Stimulated activated CD4-positive, alpha-beta T cell treated with anti-CD3 and anti-CD28 coated beads, Interleukin-15, amount 100 ng/mL, for 48 hours (primary cell): ENCODE data around the gene FTH1.

ENCODE experiments used
- DNase-seq, 2 donors: peaks; one replicate each; pipeline ENCODE4 v3.0.0-alpha.2; 2020; ENCODE audit warnings: low read depth in 2 of 2

Gene FTH1

DNA sequence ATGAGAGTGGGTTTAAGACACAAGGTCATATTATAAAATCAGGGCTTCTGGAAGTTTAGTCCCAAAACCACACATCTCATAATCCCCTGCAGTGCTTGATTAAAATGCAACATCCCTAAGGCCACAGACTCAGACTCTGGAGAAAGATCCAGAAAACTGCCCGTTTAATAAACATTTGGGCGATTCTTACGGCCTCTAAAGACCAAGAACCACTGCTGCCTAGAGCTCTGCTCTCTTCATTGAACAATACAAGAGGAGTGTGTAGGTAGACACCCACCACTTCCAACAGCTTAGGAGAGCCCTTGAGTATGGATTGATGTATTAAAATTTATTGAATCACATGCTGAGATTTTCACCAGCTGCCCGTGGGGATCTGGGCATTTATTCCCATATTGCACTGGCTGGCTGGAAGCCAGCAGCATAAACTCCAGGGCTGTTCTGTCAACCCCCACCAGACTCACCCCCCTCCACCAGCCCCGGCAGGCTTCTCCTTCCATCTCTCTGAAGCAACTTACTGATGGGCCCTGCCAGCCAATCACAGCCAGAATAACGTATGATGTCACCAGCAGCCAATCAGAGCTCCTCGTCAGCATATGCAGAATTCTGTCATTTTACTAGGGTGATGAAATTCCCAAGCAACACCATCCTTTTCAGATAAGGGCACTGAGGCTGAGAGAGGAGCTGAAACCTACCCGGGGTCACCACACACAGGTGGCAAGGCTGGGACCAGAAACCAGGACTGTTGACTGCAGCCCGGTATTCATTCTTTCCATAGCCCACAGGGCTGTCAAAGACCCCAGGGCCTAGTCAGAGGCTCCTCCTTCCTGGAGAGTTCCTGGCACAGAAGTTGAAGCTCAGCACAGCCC, 18.0 kb downstream of the FTH1 start:
- DNase-seq: no peak

GRCh38 chr11:61948505-61948904, 18.9 kb downstream of the FTH1 start:
- DNase-seq: no peak

- peak; percentile 50 to 54 for DNase-seq
Observed at GRCh38 chr11:61947486-61948210, 19.8 kb downstream of the FTH1 start.

DNA sequence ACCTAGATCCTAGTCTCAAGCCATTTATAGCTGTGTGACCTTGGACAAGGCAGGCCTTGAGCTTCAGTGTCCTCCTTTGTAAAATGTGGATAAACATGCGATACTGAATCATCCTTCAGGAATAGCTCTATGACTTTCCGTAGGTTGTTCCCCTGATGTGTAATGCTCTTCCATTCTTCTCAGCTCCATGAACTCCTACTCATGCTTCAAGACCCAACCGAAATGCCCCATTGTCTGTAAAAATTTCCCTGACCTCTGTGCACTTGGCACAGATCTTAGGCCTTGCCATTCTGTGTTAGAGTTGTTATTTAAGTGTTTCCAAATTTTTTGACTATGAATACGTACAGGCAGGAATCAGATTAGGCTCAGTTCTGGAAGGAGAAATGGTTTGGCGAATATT, 20.5 kb downstream of the FTH1 start:
- DNase-seq: no peak

DNA sequence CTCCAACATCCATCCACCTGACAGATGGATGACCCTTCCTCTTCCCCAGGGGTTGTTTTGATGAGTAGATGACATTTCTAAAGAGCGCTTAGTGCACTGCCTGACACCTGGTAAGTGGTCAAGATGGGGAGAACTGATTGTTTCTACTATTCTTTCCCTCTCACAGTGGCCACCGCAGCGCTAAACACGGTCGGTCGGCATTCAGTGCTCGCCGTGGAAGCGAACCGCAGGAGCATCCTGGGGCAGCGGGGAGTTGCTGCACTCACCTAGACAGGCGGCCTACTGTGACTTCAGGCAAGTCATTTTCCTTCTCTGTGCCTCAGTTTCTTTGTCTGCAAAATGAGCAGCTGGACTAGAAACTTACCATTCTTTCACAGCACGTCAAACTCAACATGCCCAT, 22.2 kb downstream of the FTH1 start:
- no peak for DNase-seq

DNA sequence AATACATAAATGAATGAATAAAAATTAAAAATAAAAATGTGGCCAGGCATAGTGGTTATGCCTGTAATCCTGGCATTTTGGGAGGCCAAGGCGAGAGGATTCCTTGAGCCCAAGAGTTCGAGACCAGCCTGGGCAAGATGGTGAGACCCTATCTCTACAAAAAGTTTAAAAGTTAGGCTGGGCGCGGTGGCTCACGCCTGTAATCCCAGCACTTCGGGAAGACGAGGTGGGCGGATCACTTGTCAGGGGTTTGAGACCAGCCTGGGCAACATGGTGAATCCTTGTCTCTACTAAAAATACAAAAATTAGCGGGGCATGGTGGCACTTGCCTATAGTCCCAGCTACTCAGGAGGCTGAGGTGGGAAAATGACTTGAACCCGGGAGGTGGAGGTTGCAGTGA, 27.0 kb downstream of the FTH1 start:
- DNase-seq: no peak

DNA sequence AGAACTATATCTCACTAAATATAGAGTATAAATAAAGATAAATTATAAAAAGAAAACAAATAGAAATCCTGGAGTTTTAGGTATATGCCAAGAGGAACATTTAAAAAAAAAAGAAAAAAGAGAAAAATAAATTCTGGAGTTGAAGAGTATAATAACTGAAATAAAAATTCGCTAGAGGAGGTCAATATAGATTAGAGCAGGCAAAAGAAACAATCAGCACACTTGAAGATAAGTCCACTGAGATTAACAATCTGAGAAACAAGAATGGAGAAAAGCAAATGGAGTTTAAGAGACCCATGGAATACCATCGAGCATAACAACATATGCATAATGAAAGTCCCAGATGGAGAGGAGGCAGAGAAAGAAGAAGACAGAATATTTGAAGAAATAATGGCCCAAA, 31.6 kb downstream of the FTH1 start:
- DNase-seq: no peak

DNA sequence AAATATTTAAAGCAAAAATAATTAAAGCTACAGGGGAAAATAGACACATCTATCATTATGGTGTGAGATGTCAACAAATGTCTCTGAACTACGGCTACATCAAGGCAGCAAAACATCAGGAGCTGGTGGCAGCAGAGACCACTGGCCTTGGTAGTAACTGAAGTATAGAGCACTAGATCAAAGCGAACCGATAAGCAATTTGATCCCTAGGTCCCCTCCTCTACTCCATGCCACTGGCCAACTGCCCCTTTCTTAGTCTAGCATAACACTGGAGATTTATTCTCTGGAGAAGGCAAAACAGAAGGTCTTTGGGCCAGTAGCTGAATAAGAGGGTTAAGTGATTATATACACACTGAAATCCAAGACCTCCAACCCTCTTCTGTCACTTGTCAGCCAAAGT, 36.5 kb downstream of the FTH1 start:
- DNase-seq: no peak

DNA sequence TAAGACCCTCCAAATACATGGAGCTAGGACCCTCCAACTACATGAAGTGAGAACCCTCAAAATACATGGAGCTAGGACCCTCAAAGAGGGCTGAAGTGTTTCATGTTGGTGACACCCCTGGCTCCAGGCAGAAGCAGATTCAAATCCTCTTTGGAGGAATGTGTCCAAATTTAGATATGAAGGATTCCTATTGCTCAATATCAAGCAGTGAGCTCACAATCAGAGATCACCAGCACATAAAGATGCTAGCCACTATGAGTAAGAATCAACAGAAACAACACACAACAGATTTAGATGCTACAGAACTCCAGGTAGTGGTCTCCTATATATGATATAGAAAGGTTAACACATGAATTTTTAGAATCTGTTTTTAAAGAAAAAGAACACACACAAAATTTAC, 38.8 kb downstream of the FTH1 start:
- no peak for DNase-seq

DNA sequence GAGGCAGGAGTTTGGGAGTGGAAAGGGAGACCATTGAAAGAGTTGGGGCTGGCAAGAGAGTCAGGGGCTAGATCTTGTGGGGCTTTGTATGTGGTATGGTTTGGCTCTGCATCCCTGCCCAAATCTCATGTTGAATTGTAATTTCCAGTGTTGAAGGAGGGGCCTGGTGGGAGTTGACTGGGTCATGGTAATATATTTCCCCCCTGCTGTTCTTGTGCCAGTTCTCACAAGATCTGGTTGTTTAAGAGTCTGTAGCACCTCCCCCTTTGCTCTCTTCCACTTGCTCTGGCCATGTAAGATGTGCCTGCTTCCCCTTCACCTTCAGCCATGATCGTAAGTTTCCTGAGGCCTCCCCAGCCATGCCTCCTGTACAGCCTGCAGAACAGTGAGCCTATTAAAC, 39.9 kb downstream of the FTH1 start:
- no peak for DNase-seq

DNA sequence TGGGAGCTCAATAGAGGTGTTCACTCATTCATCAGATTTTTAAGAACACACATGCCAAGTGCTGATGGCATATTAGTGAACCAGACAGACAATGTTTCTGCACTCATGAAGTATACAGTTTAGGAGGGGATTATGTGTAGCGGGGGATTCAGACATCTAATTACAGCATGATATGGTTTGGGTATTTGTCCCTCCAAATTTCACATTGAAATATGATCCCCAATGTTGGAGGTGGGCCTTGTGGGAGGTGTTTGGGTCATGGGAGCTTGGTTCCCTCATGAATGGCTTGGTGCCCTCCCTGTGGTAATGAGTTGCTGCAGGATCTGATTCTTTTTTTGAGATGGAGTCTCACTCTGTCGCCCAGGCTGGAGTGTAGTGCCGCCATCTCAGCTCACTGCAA, 41.2 kb downstream of the FTH1 start:
- no peak for DNase-seq

DNA sequence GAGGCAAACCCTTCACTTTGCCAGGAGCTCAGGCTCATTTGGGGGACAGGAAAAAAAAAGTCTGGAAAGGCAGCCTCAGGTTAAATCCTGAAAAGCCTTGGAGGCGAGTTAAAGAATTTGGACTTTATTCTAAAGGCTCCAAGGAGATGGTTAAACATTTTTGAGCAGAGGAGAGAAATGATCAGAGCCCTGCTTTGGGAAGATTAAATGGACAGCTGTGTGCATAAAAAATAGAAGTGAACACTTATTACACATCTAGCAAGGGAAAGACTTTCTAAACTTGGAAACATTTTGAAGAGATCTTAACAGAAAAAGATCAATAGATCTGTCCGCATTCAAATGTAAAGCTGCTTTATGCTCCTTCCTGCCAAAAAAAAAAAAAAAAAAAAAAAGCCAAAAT, 41.7 kb downstream of the FTH1 start:
- DNase-seq: no peak

DNA sequence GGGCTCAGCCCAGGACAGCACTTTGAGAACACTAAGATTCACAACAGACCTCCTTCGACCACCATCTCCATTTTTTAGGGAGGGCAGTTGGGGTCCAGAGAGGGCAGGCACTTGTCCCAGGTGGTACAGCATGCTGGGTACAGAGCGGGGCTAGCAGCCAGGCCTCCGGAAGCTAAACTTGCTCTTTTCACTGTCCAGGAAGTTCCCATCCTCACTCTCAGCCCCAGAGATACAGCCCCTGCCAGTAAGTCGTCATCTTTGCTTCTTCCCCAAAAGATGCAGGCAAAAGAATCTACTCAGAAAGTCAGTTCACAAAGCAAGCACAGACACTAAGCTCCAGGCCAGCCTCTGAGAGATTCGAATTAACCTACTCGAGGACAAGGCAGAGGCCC, 43.4 kb downstream of the FTH1 start:
- no peak for DNase-seq

GRCh38 chr11:61923166-61924063, 44.0 kb downstream of the FTH1 start:
- no peak for DNase-seq

- DNase-seq: no peak
Observed at GRCh38 chr11:61922539-61922938, 44.9 kb downstream of the FTH1 start.

DNA sequence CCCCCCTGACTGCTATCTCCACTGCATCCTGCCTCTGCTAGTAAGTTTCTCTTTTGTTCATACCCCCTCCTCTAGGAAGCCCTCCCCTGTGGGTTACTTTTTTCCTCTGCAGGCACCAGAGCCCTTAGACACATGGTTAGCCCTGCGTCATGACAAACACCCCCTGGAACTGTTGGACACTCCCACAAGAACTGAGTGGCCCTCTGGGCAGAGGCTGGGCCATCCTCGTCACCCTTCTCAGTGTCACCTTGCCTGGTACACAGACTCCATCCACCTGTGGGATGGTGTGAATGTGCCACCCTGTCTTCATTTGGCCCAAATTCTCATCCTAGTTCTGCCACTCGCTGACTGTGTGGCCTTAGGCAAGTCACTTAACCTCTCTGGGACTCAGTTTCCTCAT, 46.0 kb downstream of the FTH1 start:
- DNase-seq: no peak

DNA sequence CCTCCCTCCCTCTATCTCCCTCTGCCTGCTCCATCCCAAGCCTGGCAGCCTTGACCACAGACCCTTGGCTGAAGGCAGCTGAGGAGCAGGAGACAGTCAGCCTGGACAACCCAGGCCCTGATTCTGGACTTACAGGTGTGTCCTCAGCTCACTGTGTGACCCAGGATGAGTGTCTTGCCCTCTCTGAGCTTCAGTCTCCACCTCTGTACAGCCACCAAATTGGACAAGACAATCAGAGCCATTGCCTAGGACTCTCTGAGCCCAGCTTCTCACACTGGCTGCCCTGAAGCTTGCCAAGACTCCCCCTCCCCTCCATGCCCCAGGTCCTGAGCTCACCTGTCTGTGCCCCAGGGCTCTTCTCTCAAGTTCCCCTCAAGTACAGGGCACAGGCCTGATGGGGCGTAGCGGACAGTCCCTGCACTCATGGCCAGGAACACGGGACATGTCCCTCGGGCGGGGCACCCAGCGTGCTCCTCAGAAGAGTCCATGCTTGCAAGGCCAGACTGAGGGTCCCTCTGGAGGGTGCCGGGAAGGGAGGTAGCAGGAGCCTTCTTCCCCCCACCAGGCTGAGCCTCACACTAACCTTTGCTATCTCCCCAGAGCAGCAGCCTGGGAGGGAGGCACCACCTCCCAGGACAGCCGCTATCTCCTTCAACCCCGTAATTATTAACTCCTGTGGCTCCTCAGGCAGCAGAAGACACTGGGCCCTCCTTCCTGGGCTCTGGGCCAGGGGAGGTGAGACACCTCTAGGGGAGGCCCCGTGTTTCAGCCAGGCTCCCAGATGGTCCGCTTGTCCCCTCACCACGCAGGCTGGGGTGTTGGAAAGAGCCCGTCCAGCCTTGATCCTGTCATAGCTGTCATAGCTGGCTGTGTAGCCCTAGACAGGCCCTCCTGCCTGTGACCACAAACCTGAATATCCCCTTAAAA, 47.5 kb downstream of the FTH1 start:
- no peak for DNase-seq

GRCh38 chr11:61918938-61919704, 48.3 kb downstream of the FTH1 start:
- DNase-seq: no peak

DNA sequence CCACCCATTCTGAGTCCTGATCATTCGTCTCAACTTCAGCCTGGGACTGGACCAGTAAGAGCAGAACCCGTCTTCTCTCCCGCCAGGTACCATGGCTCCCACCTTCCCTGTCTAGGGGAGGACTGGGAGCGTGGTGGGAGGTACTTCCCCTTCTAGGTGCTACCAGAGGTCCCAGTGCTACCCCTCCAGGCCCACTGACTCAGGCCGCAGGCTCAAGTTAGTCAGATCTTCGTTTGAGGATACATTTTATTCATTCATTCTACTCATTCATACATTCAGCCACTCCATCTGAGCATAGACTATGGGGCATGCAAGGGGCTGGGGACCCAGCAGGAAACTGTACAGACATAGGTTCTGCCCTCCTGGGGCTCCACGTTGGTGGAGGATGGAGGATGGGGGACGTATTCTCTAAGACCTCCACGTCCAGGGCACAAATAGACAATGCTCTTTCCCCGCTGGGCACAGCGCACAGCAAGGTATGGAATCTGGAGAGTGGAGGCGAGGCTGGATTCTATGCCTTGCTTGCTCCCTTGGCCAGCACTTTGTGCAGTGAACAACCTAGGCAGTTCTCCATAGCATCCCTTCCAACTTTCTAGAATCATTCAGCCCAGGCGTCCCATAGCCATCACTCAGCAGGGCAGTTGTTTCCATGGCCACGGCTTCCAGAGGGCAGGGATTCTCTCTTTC, 49.0 kb downstream of the FTH1 start:
- no peak for DNase-seq
